Brain pericyte (primary cell): ENCODE data around the gene PLCH2.

Experiments
- DNase-seq: peaks from one replicate; pipeline ENCODE4 v3.0.0-alpha.2; 2012; ENCODE audit warnings: low read depth, low spot score

Gene PLCH2, protein sequence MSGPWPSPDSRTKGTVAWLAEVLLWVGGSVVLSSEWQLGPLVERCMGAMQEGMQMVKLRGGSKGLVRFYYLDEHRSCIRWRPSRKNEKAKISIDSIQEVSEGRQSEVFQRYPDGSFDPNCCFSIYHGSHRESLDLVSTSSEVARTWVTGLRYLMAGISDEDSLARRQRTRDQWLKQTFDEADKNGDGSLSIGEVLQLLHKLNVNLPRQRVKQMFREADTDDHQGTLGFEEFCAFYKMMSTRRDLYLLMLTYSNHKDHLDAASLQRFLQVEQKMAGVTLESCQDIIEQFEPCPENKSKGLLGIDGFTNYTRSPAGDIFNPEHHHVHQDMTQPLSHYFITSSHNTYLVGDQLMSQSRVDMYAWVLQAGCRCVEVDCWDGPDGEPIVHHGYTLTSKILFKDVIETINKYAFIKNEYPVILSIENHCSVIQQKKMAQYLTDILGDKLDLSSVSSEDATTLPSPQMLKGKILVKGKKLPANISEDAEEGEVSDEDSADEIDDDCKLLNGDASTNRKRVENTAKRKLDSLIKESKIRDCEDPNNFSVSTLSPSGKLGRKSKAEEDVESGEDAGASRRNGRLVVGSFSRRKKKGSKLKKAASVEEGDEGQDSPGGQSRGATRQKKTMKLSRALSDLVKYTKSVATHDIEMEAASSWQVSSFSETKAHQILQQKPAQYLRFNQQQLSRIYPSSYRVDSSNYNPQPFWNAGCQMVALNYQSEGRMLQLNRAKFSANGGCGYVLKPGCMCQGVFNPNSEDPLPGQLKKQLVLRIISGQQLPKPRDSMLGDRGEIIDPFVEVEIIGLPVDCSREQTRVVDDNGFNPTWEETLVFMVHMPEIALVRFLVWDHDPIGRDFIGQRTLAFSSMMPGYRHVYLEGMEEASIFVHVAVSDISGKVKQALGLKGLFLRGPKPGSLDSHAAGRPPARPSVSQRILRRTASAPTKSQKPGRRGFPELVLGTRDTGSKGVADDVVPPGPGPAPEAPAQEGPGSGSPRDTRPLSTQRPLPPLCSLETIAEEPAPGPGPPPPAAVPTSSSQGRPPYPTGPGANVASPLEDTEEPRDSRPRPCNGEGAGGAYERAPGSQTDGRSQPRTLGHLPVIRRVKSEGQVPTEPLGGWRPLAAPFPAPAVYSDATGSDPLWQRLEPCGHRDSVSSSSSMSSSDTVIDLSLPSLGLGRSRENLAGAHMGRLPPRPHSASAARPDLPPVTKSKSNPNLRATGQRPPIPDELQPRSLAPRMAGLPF (N-terminal part only)

DNA sequence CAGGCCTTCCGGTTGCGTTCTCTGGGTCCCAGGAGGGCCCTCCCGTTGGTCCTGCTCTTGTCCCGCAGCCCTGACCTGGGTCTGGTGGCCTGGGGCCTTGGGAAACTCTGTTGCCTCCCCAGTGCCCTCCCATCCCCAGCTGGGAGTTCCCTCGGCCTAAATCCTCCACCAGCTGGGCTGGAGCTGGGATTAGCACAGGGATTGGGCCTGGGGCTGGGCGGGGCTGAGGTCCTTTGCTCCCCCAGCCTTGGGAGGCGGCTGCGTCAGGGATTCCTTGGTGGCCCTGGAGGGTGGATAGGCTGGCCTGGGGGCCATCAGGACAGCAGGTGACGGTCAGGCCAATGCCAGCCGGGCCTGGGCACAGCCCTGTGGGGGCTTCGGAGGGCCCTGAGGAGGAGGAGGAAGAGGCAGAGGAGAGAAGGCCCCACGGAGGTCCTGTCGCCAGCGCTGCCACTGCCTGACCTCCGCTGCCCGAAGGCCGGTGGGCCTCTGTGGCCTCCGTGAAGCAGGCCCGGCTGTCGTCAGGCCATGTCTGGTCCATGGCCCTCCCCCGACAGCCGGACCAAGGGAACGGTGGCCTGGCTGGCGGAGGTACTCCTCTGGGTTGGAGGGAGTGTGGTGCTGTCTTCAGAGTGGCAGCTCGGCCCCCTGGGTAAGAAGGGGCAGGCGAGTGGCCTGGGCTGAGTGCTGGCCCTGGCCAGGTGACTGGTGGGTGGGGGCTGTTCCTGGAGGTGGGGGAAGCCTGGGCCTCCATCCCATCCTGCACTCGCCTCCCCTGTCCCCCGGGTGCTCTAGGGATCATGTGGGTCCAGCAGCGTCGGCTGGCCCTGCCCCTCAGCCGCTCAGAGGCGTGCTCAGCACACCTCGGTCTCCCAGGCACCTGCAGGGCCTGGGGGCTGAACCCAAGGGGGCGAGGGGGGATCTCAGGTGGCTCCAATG, at the start of gene PLCH2:
Gene PLCH2, plus strand, starts transcription at position 229 of the 939 bp plus-strand sequence. Its CDS starts 300 bp downstream, at position 529.
- no peak for DNase-seq

DNA sequence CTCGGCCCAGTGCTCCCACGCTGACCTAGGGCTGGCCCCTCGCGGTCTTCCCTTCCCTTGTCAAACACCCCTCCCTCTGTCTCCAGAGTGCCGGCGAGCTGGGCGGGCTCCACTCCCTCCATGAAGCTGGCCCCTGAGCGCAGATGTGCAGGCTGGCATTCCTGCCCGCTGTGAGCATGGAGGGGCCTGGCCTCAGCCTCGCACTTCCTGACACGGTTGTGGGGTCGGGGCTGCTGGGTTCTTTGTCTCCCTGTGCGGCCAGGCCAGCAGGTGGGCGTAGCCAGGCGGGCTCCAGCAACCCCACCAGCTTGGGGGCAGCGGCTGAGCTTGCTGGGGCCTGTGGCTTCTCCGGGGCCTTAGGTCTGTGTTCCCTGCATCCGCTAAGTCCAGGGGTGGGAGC, 49.5 kb upstream of the PLCH2 start:
- DNase-seq, result no peak

DNA sequence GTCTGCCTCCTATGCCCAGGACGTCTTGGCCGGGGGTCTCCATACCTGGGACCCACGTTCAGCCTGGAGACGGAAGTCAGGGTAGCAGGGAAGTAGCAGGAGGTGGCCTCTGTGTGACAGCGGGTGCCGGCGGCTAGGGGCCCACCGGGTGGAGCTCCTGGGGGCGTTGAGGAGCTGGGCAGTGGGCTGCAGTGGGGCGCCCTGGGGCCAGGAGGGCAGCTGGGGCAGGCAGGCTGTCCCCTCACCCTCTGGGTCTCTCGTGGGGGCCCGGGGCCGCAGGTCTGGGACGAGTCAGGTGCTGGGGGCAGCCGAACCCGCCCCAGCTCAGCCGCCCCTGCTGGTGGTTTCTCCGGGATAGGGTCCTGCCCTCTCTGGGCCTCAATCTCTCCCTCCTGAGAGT, 49.0 kb upstream of the PLCH2 start:
- DNase-seq, result no peak

DNA sequence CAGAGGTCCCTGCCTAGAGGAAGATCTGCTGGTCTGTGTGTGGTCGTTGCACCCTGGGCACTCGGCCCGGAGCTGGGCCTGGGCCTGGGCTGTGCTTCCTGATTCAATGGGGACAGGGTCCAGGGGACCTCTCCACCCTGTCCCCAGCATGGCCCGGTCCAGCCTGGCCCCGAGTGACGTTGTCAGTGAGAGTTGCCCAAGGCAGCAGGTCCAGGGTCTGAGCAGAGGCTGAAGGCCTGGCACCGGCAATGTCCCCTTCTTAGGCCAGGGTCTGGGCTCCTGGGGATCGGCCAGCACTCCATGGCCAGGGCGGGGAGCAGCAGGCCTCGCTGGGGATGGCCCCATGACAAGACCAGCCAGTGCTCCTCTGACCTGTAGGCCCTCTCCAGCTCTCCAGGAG, 48.1 kb upstream of the PLCH2 start:
- no peak for DNase-seq

DNA sequence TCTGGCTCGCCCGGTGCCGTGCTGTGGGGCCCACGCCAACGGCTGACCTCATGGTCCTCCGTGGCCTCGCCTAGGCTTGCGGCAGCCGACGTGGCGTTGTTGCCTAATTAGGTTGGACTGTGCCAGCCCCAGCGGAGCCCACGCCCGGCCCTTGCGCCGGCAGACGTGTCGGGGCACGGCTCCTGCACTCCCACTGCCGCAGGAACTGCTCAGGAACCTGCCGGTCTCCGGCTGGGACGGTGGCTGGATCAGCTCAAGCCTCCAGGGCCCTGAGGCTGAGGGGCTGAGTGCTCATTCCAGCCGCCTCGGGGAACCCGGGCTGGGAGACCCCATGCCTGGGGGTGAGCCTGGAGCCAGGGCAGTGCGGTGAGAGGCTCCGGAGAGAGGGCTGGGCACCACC, 47.6 kb upstream of the PLCH2 start:
- no peak for DNase-seq

DNA sequence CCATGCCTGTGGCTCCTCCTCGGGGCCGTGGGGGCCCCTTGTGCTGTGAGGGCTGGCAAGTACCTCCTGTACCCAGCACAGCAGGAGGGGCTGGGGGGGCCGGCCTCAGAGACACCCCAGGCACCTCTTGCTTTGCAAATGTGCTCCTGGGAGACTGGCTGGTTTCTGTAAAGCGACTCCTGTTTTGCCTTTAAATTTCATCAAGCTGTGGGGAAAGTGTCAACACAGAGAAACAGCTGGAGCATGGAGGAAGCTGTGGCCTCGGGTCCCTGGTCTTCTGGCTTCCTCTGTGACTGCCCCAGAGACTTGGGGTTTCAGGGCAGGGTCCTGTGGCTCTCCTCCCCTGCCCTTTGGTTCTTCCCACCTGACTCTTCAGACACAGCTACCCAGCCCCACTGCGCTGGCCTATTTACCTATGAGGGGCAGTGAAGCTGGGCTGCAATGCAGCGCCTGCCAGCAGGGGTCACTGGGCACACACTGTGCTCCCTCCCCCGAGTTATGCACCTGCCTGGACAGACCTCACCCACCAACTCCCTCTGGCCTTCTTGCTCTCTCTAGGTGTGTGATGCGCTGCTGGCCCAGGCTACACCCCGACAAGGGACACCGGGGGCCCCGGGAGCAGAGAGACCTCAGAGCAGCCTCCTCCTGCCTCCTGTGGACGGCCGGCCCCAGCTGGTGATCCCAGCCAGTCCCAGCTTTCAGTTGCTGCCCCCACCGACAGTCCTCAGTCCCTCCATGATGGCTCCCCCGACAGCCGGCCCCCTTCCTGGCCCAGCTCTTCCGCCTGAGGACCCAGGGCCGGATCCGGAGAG, 46.1 kb upstream of the PLCH2 start:
- DNase-seq, result no peak

DNA sequence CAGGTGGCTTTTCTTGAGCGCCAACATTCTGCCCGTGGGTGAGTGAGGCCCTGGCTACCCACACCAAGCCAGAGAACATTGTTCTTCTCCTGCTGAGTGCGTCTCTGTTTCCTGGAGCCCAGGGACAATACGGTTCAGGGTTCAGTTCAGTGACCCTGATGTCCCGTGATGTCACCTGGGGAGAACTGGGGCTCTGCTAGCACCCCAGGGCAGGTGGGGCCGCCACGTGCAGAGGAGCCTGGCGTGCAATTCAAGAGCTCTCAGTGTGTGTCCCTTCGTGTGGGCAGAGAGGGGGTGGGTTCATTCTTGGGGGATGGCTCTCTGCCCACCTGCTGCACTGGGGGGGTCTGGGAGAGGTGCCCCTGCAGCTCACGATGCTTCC, 45.5 kb upstream of the PLCH2 start:
- DNase-seq, result no peak

DNA sequence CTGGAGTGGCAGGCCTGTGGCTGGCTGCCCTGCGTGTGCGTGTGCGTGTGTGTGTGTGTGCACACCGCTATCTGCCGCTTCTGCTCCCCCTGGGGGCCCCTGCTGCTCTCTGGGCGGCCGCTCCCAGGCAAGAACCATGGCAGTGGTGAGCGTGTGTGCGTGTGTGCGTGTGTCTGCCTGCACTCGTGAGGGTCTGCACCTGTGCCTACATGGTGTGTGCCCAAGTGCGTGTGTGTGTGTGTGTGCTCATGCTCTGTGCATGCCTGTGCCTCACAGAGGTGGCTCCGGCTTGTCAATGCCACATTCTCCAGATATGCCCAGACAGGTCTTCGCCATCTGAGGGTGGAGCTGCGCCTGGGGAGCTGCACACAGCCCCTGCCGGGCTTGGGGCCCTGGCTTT, 45.0 kb upstream of the PLCH2 start:
- DNase-seq, result no peak

DNA sequence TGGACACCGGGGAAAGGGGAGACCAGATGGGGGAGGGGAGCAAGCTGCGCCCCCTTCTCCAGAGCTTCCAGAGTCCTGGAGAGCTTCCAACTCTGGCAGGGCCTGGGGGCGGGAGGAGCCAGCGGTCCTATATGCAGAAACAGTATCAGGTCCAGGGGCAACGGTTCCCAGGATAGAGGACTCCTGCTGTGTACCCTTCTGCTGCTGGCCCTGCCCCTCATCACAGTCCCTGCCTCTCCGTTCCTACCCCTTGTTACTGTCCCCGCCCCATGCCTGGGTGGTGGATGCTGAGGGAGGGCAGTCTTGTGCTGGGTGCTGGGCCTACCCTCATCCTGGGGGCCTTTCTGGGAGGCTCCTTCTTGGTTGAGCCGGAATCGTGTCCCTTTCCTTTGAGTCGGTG, 44.6 kb upstream of the PLCH2 start:
- DNase-seq, result no peak

DNA sequence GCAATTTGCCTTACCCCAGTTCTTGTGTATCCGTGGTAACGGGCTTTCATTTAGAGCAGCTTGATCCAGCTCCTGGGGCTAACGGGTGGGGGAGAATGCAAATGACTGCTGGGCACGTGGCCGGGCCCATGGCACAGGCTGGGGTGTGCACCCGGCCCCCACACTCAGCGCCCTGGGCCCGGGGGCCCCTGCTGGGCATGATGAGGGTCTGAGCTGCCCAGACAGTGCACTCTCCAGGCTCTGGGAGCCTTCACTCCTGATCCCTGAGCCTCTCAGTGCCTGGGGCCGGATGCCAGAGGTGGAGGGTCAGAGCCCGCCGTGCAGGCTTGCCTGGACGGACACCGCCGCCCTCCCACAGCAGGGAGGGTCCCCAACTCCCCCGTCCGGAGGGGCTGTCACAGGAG, 43.6 kb upstream of the PLCH2 start:
- DNase-seq, result no peak

DNA sequence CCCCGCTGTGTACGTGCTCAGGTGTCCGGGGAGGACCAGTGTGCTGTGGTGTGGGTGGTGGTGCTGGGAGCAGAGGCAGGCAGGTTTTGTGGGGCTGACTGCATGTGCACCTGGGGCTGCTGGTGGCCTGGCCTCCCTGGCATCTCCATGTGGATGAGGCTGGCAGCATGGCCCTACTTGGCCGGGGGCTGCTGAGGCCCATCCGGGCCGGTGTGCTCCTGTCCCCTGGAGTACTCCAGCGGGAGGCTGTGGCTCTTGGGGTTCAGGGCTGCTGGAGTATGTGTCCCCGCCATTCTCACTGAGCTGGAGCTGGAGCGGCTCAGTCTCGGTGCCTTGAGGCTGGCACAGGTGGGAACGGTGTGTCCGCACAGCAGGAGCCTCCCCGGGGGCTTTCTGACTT, 42.9 kb upstream of the PLCH2 start:
- no peak for DNase-seq

DNA sequence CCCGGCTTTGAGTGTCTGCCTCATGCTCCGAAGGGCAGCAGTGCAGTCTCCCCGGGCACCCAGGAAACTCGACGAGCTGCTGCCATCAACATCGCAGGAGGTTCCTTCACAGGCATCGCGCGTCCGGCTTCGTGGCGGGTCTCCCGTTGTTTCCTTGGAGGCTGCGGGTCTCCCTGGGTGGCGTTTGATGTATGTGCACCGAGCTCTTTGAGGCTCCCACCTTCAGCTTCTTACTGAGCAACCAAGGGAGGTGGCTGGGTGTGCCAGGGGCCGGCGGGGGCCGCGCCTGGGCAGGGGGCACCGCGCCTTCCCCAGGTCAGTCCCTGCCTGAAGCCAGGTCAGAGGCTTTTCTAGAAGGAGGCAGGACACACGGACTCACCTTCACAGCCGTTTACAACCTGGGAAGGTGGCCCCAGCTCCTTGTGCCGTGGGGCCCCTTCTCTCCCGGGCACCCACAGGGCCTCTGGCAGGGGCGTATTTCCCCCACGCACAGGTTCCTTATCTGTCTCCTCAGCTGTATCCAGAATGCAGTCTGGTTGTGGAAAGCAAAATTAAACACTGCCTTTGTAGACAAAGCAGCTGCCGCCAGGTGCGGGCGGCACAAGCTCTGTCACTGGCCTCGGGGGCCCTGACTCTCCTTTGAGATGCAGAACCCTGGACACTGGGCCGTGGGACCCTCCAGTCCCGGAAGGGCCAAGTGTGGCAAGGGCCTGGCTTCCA, 42.0 kb upstream of the PLCH2 start:
- DNase-seq, result no peak

DNA sequence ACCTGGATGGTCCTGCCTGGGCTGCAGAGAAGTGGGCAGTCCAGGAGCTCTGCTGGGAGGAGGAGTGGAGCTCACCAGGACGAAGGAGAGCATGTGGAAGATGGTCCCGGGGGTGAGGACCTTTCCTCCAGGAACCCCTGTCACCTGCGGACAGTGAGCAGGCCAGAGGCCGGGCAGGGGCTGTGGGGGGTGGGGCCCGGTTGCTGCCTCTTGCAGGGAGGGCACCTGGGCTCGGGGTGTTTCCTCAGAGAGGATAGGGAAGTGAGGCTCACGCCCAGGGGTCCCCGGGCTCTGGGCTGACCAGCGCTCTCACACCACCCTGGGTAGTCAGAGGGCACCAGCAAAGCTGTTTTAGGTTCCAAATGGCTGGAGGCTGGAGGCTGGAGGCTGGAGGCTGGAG, 41.0 kb upstream of the PLCH2 start:
- no peak for DNase-seq

DNA sequence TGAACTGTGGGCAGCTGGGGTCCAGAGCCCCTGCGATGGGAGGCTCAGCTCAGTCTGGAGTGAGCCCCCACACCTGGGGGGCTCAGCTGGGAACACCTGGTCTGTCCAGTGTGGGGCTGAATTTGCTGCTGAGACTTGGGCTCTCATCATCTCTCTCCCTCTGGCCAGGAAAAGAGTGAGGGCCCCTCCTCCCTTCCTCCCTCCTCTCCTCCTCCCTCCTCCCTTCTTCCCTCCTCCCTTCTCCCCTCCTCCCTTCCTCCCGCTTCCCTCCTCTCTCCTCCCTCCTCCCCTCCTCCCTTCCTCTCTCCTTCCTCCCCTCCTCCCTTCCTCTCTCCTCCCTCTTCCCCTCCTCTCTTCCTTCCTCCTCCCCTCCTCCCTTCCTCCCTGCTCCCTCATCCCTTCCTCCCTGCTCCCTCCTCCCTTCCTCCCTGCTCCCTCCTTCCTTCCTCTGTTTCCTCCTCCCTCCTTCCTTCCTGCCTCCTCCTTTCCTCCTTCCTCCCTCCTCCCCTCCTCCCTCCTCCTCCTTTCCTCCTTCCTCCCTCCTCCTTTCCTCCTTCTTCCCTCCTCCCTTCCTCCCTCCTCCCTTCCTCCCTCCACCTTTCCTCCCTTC, 40.2 kb upstream of the PLCH2 start:
- DNase-seq, result no peak

DNA sequence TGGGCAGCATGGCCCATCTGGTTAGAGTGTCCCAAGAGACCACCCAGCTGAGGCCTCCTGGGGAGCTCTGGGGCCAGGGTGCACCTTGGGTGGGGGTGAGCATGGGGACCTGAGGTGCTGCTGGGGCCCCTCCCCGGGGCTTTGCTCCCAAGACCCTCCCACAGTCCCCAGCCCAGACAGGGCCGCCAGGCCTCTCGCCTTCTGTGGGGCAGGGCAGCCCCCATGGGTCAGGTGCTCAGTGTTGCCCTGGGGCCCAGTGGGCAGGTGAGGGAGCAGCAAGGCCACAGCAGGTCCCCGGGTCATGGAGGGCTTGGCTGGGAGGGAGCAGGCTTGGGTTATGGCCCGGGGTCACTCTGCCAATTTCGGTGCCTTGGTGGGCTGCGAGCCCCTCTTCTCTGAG, 39.2 kb upstream of the PLCH2 start:
- DNase-seq, result no peak

DNA sequence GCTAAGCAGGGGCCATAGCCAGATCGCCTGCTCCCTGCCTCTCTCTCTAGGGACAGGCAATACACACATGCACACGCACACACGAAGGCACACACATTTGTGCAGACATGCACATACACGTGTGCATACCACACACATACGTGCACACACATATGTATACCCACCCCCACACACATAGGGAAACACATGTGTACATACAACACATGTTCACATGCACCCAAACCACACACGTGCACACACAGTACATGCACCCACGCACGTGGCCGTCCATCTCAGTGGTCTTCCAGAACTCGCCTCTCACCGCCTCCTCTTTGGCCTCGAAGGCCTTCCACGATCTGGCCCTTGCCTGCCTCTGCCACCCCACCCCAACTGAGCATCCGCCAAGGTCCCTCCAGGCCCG, 38.5 kb upstream of the PLCH2 start:
- DNase-seq, result no peak

DNA sequence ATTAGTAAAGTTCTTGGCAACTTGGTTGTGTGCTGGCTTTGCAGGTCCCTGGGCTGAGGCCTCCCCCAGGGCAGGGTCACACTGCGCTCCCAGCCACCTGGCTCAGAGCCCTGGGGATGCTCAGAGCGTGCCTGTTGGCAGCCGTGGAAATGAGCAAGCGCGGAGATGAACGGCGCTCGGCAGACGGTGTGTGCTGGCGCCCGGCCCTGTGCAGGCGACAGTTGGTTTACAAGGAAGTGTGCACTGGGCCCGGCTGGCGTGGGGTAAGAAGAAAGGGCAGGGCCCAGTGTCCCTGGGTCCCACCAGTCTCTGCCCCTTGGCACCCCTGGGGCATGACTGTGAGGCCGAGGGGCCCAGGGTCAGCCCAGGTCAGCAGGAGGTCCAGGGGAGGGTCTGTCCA, 38.1 kb upstream of the PLCH2 start:
- no peak for DNase-seq

DNA sequence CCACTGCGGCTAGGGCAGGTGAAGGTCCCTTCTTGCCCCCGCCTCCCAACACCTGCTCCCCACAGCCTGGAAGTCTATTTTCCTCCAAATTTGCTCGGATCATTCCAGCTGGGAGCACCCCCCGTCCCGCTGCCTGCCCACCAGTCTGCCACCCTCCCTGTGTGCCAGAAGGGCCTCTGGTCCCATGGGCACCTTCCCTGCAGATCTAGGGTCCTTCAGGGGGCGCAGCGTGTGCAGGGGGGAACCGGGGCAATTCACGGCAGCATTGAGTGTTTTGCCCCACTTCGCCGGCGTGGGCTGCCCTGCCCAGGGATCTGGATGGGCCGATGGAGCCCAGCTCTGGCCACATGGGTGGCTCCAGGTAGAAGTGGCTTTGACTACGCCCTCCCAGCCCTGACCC, 37.4 kb upstream of the PLCH2 start:
- no peak for DNase-seq

DNA sequence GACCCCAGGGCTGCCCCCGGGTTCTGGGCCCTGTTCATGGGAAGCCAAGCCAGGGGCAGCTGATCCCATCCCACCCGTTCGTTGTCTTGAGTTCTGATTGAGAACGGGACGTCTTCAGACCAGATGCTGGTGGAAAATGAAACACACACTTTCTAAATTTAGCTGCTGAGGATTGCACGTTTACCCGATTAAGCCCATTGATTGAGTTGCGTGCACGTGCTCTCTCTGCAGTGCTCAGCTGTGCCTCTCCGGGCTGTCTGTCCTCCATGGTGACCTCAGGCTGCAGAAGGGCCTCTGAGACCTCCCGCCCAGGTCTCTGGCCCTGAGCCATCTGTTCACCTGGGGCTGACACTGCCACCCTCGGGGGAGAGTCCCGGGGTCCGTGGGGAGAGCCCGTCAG, 36.7 kb upstream of the PLCH2 start:
- no peak for DNase-seq
